Endothelial cell of umbilical vein (primary cell): ENCODE results near the gene PLA2G12B.

Experiments
- EZH2 ChIP-seq: IDR thresholded peaks from 2 replicates; pipeline ENCODE4 v1.6.1; 2012; ENCODE audit warnings: borderline replicate concordance, low read depth, mild to moderate bottlenecking, moderate library complexity, low read length, inconsistent platforms; ENCODE audit not compliant: severe bottlenecking
- FOS ChIP-seq: IDR thresholded peaks from 2 replicates; pipeline ENCODE4 v1.6.1; 2011; ENCODE audit warnings: mild to moderate bottlenecking, low read length, moderate library complexity, borderline replicate concordance; ENCODE audit not compliant: insufficient read depth
- GATA2 ChIP-seq: IDR thresholded peaks from 2 replicates; pipeline ENCODE4 v1.7.0; 2011; ENCODE audit warnings: low read depth, mild to moderate bottlenecking, moderate library complexity, mixed read lengths, low read length; ENCODE audit not compliant: insufficient read length, insufficient read depth
- JUN ChIP-seq: IDR thresholded peaks from 2 replicates; pipeline ENCODE4 v1.6.1; 2011; ENCODE audit warnings: borderline replicate concordance, low read depth; ENCODE audit not compliant: insufficient read length, insufficient read depth
- MYC ChIP-seq: IDR thresholded peaks from one replicate; pipeline ENCODE4 v1.6.1; 2011; ENCODE audit warnings: mild to moderate bottlenecking, low read depth, low read length
- POLR2A ChIP-seq: IDR thresholded peaks from 2 replicates; pipeline ENCODE4 v1.6.1; 2012; ENCODE audit warnings: low read depth, mild to moderate bottlenecking, control low read depth, low read length
- POLR2AphosphoS5 ChIP-seq: IDR thresholded peaks from 2 replicates; pipeline ENCODE4 v1.6.1; 2012; ENCODE audit warnings: low read depth, mild to moderate bottlenecking, control low read depth, low read length, moderate library complexity; ENCODE audit not compliant: insufficient read depth
- TF ChIP-seq, protein P1 (sequence below), 2 donors: IDR thresholded peaks; 1 replicate in 1 of 2; 2 replicates in 1 of 2; pipeline ENCODE4 v1.5.1; 2011; ENCODE audit warnings: low read length in 2 of 2, mild to moderate bottlenecking in 2 of 2, moderate library complexity in 2 of 2, control low read depth in 1 of 2, inconsistent platforms in 1 of 2, low read depth in 1 of 2; ENCODE audit not compliant: insufficient read depth in 1 of 2; ENCODE audit errors: extremely low read depth in 1 of 2
- TF ChIP-seq, protein P2 (sequence below): IDR thresholded peaks from 2 replicates; pipeline ENCODE4 v1.6.1; 2011; ENCODE audit not compliant: insufficient read depth, insufficient read length

DNA sequence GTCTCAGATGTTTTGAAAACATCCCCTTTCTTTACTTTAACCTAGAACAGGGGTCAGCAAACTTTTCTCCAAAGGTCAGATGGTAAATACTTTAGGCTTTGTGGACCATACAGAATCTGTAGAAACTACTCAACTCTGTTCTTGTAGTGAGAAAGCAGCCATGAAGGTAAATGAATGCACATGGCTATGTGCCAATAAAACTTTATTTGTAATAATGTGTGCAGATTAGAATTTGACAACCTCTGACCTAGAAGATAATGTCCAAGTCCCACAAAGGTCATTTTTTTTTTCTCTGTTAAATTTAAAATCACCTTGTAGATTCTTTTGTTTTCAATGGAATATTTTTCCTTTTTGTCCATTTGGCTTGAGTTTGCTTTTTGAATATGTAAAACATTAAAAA, 43.9 kb downstream of the PLA2G12B start:
- TF ChIP-seq, protein P1, sequence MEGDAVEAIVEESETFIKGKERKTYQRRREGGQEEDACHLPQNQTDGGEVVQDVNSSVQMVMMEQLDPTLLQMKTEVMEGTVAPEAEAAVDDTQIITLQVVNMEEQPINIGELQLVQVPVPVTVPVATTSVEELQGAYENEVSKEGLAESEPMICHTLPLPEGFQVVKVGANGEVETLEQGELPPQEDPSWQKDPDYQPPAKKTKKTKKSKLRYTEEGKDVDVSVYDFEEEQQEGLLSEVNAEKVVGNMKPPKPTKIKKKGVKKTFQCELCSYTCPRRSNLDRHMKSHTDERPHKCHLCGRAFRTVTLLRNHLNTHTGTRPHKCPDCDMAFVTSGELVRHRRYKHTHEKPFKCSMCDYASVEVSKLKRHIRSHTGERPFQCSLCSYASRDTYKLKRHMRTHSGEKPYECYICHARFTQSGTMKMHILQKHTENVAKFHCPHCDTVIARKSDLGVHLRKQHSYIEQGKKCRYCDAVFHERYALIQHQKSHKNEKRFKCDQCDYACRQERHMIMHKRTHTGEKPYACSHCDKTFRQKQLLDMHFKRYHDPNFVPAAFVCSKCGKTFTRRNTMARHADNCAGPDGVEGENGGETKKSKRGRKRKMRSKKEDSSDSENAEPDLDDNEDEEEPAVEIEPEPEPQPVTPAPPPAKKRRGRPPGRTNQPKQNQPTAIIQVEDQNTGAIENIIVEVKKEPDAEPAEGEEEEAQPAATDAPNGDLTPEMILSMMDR (IDR thresholded peaks at IDR 0.05; ENCODE audit: extremely low read depth in 1 of 2, insufficient read depth in 1 of 2, low read depth in 1 of 2, low read length in 2 of 2): no peak
- TF ChIP-seq POLR2A (no peak), EZH2 (no peak), GATA2 (no peak), MYC (no peak), JUN (no peak), POLR2AphosphoS5 (no peak), FOS (no peak)
- TF ChIP-seq, protein P2, sequence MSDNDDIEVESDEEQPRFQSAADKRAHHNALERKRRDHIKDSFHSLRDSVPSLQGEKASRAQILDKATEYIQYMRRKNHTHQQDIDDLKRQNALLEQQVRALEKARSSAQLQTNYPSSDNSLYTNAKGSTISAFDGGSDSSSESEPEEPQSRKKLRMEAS: no peak
